ENCODE measurements around the gene NEMP2. TPM values are rescaled to one million over a fixed set of nuclear protein-coding genes. Genes with fewer than 3 reads are reported as not detected.
A peak's percentile ranks its signal among the peaks of the same experiment; 100 is the strongest.

NEMP2 gene
- total RNA-seq, 1 donor from 2014 or later: 13.8 TPM

DNA sequence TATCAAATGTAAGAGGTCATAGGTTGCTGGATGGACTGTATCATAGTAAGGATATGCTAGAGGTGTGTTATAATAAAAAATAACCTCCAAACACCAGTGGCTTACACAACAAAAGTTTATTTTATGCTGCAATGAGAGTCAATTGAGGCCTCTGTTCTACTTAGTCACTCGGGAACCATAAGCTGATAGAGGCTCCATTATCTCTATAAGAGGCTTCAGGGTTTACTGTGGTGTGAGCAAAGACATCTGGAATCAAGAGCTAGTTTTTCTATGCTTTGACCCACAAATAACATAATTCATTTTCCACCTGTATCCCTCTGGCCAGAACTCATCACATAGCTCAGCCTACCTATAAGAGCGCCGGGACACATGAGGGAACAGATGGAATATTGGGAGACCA lies 47.5 kb upstream of the NEMP2 start:
- no peaks in the 10 kb centered on the region for H3K9me3 ChIP-seq (ENCODE audit: low read depth)
- Mint-ChIP-seq H3K4me3 (no peak overlapping the region), H3K27me3 (ENCODE audit: insufficient read depth, low read depth) (peaks cover 4% of the 10 kb centered on the region), H3K36me3 (no peaks in the 10 kb centered on the region), H3K27ac (no peak overlapping the region), H3K9me3 (no peaks in the 10 kb centered on the region), H3K4me1 (peaks cover 12% of the 10 kb centered on the region)
- DNase-seq (ENCODE audit: low spot score): no peak
- no peaks in the 10 kb centered on the region for H3K79me2 ChIP-seq (ENCODE audit: low read depth)
- no peak overlapping the region for H3K9ac ChIP-seq
- H4K20me1 ChIP-seq (ENCODE audit: low read depth): no peaks in the 10 kb centered on the region
- no peaks in the 10 kb centered on the region for H3K4me1 ChIP-seq
- H3K4me2 ChIP-seq: no peak overlapping the region
- TF ChIP-seq EZH2 (IDR thresholded peaks at IDR 0.05) (no peak), EZH2phosphoT487 (IDR thresholded peaks at IDR 0.05) (no peak)
- TF ChIP-seq, protein P1, sequence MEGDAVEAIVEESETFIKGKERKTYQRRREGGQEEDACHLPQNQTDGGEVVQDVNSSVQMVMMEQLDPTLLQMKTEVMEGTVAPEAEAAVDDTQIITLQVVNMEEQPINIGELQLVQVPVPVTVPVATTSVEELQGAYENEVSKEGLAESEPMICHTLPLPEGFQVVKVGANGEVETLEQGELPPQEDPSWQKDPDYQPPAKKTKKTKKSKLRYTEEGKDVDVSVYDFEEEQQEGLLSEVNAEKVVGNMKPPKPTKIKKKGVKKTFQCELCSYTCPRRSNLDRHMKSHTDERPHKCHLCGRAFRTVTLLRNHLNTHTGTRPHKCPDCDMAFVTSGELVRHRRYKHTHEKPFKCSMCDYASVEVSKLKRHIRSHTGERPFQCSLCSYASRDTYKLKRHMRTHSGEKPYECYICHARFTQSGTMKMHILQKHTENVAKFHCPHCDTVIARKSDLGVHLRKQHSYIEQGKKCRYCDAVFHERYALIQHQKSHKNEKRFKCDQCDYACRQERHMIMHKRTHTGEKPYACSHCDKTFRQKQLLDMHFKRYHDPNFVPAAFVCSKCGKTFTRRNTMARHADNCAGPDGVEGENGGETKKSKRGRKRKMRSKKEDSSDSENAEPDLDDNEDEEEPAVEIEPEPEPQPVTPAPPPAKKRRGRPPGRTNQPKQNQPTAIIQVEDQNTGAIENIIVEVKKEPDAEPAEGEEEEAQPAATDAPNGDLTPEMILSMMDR (IDR thresholded peaks at IDR 0.05): no peak
- H3K27ac ChIP-seq: no peak overlapping the region
- no peaks in the 10 kb centered on the region for H3K27me3 ChIP-seq
- no peak overlapping the region for H3K4me3 ChIP-seq
- no peak overlapping the region for H2AFZ ChIP-seq (replicated peaks)
- no peaks in the 10 kb centered on the region for H3K36me3 ChIP-seq
- no peaks in the 10 kb centered on the region for H3F3A ChIP-seq (ENCODE audit: low read depth)

DNA sequence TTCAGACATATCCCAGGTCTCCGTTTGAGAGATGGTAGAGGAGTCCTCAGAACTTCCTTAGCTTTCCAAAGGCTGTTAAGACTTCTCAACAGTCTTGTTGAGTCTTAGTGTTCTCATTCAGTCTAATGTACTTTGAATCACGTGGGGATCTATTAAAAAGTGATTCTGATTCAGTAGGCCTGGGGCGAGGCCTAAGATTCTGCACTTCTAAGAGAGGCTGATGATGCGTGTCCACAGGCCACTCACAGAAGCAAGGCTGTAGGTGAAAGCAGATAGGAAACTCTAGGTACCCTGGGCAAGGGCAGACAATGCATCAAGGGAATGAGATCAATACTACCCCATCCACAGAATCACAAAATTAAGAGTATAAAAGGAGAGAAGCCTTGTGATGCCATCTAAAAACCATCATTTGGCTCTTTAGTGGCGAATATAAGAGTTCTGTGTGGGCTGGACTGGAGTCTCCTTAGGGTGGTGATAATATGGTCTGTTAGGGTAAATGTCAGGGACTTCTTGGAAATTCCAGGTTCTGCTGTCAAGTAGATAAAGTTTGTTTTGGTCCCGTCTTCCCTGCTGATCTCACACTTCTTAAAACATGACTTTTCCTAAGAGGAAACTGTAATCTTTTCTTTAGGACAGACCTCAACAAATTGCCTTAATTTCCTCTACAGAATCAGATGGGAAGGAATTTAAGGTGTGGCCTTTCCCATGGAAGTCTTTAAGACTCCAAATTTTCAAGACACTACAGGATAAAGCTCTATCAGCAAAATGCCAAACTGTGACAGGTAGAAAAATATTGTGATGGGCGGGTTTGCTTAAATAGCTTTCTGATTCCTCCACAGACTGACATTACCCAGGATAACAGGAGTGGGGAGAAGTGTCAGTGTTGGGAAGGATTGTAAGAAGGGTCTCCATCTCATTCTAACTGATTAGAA lies 45.7 kb upstream of the NEMP2 start:
- Histone ChIP-seq H3K9ac (no peak overlapping the region), H4K20me1 (ENCODE audit: low read depth) (no peaks in the 10 kb centered on the region), H3K4me1 (no peaks in the 10 kb centered on the region), H3K79me2 (ENCODE audit: low read depth) (no peaks in the 10 kb centered on the region), H3K4me2 (no peak overlapping the region), H3F3A (ENCODE audit: low read depth) (no peaks in the 10 kb centered on the region), H2AFZ (replicated peaks) (no peak overlapping the region), H3K27ac (no peak overlapping the region), H3K36me3 (no peaks in the 10 kb centered on the region), H3K27me3 (no peaks in the 10 kb centered on the region), H3K9me3 (ENCODE audit: low read depth) (no peaks in the 10 kb centered on the region), H3K4me3 (no peak overlapping the region)
- H3K27me3 Mint-ChIP-seq (ENCODE audit: insufficient read depth, low read depth): peaks cover 4% of the 10 kb centered on the region
- H3K36me3 Mint-ChIP-seq: no peaks in the 10 kb centered on the region
- H3K27ac Mint-ChIP-seq: no peak overlapping the region
- peaks cover 12% of the 10 kb centered on the region for H3K4me1 Mint-ChIP-seq
- no peaks in the 10 kb centered on the region for H3K9me3 Mint-ChIP-seq
- no peak overlapping the region for H3K4me3 Mint-ChIP-seq
- no peak for DNase-seq (ENCODE audit: low spot score)
- no peak for TF ChIP-seq EZH2phosphoT487 (IDR thresholded peaks at IDR 0.05)
- TF ChIP-seq, protein P1 (IDR thresholded peaks at IDR 0.05): no peak
- TF ChIP-seq EZH2 (IDR thresholded peaks at IDR 0.05): no peak

DNA sequence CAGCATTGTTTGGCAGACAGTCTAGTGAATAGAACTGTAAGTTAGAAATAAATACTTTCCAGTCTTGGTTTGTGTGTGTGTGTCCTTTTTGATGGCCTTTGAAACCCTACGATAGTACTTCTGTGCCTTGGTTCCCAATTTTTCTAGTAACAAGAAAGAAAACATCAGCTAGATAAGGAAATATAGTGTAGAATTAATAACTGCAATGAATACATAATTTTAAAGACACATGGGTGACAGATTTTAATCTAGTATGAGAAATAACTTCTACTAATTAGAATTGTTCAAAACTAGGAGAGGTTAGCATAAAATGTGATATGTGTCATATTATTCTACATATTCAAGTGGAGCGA lies 44.5 kb upstream of the NEMP2 start:
- no peaks in the 10 kb centered on the region for H3K36me3 Mint-ChIP-seq
- H3K27ac Mint-ChIP-seq: peak overlapping the region; percentile 19
- no peaks in the 10 kb centered on the region for H3K4me1 ChIP-seq
- no peaks in the 10 kb centered on the region for H3K79me2 ChIP-seq (ENCODE audit: low read depth)
- no peak overlapping the region for H3K4me3 ChIP-seq
- H3K4me1 Mint-ChIP-seq: peaks cover 12% of the 10 kb centered on the region
- H3K9ac ChIP-seq: no peak overlapping the region
- H3K9me3 ChIP-seq (ENCODE audit: low read depth): no peaks in the 10 kb centered on the region
- TF ChIP-seq EZH2 (IDR thresholded peaks at IDR 0.05): no peak
- no peak for TF ChIP-seq EZH2phosphoT487 (IDR thresholded peaks at IDR 0.05)
- TF ChIP-seq, protein P1 (IDR thresholded peaks at IDR 0.05): no peak
- H3K36me3 ChIP-seq: no peaks in the 10 kb centered on the region
- H3F3A ChIP-seq (ENCODE audit: low read depth): no peaks in the 10 kb centered on the region
- no peaks in the 10 kb centered on the region for H3K27me3 ChIP-seq
- no peak overlapping the region for H3K4me3 Mint-ChIP-seq
- peaks cover 4% of the 10 kb centered on the region for H3K27me3 Mint-ChIP-seq (ENCODE audit: insufficient read depth, low read depth)
- no peak for DNase-seq (ENCODE audit: low spot score)
- H3K4me2 ChIP-seq: no peak overlapping the region
- H4K20me1 ChIP-seq (ENCODE audit: low read depth): no peaks in the 10 kb centered on the region
- no peak overlapping the region for H3K27ac ChIP-seq
- no peaks in the 10 kb centered on the region for H3K9me3 Mint-ChIP-seq
- H2AFZ ChIP-seq (replicated peaks): no peak overlapping the region
